HG03095 (cell line): ENCODE results near the gene CHMP2A.

ENCODE experiments used
- ATAC-seq: cut with Tn5 transposase; IDR thresholded peaks from one replicate; pipeline ENCODE4 v1.9.1; 2021; ENCODE audit warnings: moderate library complexity; ENCODE audit not compliant: unreplicated experiment

The CHMP2A gene

GRCh38 chr19:58570770-58571574 lies 16.1 kb upstream of the CHMP2A start:
- no peak for ATAC-seq

GRCh38 chr19:58569943-58570670 lies 15.2 kb upstream of the CHMP2A start:
- ATAC-seq = no peak

- ATAC-seq = no peak
Measured at GRCh38 chr19:58569191-58569942, 14.5 kb upstream of the CHMP2A start.

GRCh38 chr19:58568453-58569130 lies 13.7 kb upstream of the CHMP2A start:
- ATAC-seq = no peak

GRCh38 chr19:58566989-58567388 lies 12.1 kb upstream of the CHMP2A start:
- no peak for ATAC-seq

- no peak for ATAC-seq
Measured at GRCh38 chr19:58563823-58564222, 8.9 kb upstream of the CHMP2A start.

GRCh38 chr19:58563034-58563573 lies 8.2 kb upstream of the CHMP2A start:
- no peak for ATAC-seq

GRCh38 chr19:58562122-58563033 lies 7.5 kb upstream of the CHMP2A start:
- ATAC-seq = no peak

- no peak for ATAC-seq
Measured at GRCh38 chr19:58561373-58562121, 6.6 kb upstream of the CHMP2A start.

GRCh38 chr19:58560921-58561320 lies 6.0 kb upstream of the CHMP2A start:
- no peak for ATAC-seq

GRCh38 chr19:58560007-58560887 lies 5.3 kb upstream of the CHMP2A start:
- no peak for ATAC-seq

GRCh38 chr19:58559275-58560006 lies 4.5 kb upstream of the CHMP2A start:
- ATAC-seq = no peak

GRCh38 chr19:58558623-58559274 lies 3.8 kb upstream of the CHMP2A start:
- ATAC-seq = peak; percentile 42

- ATAC-seq = peak; percentile 0
Measured at GRCh38 chr19:58558066-58558622, 3.2 kb upstream of the CHMP2A start, which contains the start of gene UBE2M. Gene UBE2M, minus strand, starts transcription at chr19:58558611. Its CDS starts 230 bp downstream, at chr19:58558381.

- ATAC-seq = no peak
Measured at GRCh38 chr19:58557221-58558065, 2.5 kb upstream of the CHMP2A start.
